ENCODE data around the gene GFI1B. TPM values are rescaled to one million over a fixed set of nuclear protein-coding genes. Genes with fewer than 3 reads are reported as not detected.
"Not testable (repeated sequence)": the region's sequence is repeated elsewhere in the genome, so short reads cannot be mapped to it uniquely, and the experiment has no call there.

GFI1B gene
- polyA plus RNA-seq, 1 donor from 2014 or later: 0.74 TPM

DNA sequence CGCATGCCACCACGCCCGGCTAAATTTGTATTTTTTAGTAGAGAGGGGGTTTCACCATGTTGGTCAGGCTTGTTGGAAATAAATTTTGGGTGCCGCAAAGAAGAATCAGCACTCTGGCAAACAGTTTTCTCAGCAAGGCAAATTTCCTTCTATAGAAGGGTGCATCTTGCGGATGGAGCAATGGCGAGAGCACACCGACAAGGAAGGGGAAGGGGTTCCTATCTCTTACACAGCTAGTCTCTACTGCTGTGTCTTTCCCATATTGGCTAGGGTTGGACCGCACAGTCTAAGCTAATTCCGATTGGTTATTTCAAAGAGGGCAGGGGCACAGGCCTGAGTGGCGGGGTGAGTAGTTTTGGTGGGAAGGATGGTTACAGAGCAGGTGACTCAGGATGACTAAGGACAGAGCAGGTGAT is 53.0 kb downstream of the GFI1B start:
- H3K27me3 Mint-ChIP-seq: peaks cover 2% of the 10 kb centered on the region
- peaks cover 2% of the 10 kb centered on the region for H3K36me3 Mint-ChIP-seq
- H3K27ac Mint-ChIP-seq: peak overlapping the region; percentile 98
- peak overlapping the region; percentile 99 to 100 (median 100) for H3K4me3 Mint-ChIP-seq
- H3K4me1 Mint-ChIP-seq: peaks cover 20 to 39% (median 33%) of the 10 kb centered on the region in 3 donors
- H3K9me3 Mint-ChIP-seq: no peaks in the 10 kb centered on the region

DNA sequence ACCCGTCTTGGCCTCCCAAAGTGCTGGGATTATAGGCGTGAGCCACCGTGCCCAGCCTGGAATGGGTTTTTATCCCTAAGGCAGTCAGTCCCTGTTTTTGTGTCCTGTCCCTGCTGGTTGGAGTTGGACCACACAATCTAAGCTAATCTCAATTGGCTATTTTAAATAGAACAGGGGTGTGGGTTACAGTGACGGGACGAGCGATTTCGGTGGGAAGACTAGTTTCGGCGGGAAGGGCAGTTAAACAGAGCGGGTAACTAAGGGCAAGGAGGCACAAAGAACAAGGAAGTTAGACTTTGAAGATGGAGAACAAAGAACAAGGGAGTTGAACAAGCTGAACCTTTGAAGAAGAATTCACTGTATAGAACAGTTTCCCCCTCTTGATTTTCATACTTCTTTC is 53.7 kb downstream of the GFI1B start:
- Mint-ChIP-seq H3K4me3 (peak overlapping the region; percentile 99 to 100 (median 100)), H3K4me1 (peaks cover 20 to 39% (median 34%) of the 10 kb centered on the region in 3 donors), H3K9me3 (no peaks in the 10 kb centered on the region), H3K27me3 (peaks cover 2% of the 10 kb centered on the region), H3K36me3 (peaks cover 2% of the 10 kb centered on the region), H3K27ac (peak overlapping the region in 2 of 3 donors; percentile 68 to 98)

- Mint-ChIP-seq H3K27ac (no peak overlapping the region), H3K9me3 (no peaks in the 10 kb centered on the region), H3K4me1 (peaks cover 10 to 40% (median 36%) of the 10 kb centered on the region in 3 donors), H3K36me3 (no peaks in the 10 kb centered on the region), H3K4me3 (peak overlapping the region in 1 of 4 donors; percentile 53), H3K27me3 (peaks cover under 1% of the 10 kb centered on the region)
These were observed 57.2 kb downstream of the GFI1B start for GRCh38 chr9:133035669-133036068.

DNA sequence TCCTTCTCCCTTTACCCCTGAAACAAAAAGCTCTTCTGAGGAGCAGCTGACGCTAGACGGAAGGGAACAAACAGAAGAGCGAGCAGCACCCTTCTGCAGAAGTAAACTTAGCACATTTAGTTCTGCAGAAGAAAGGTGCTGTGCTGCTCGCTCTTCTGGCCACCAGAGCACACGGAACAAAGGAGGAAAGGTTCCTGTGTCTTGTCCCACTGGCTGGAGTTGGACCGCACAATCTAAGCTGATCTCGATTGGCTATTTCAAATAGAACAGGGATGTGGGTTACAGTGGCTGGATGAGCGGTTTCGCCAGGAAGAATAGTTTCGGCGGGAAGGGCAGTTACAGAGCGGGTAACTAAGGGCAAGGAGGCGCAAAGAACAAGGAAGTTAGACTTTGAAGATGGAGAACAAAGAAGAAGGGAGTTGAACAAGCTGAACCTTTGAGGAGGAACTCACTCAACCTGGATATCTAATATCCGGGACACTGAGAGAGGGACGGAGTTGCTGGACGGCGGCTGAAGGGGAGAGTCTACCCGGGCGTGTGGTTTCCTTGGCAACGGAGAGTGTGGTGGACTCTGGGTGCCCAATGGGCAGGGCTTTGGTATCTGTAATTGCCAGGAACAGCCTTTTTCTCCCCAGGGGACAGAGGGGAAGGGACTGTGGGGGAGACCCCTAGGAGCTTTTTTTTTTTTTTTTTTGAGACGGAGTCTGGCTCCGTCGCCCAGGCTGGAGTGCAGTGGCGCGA is 59.5 kb downstream of the GFI1B start:
- peaks cover 1 to 23% (median 14%) of the 10 kb centered on the region in 3 donors for H3K4me1 Mint-ChIP-seq
- H3K27ac Mint-ChIP-seq: no peak overlapping the region
- no peaks in the 10 kb centered on the region for H3K27me3 Mint-ChIP-seq

DNA sequence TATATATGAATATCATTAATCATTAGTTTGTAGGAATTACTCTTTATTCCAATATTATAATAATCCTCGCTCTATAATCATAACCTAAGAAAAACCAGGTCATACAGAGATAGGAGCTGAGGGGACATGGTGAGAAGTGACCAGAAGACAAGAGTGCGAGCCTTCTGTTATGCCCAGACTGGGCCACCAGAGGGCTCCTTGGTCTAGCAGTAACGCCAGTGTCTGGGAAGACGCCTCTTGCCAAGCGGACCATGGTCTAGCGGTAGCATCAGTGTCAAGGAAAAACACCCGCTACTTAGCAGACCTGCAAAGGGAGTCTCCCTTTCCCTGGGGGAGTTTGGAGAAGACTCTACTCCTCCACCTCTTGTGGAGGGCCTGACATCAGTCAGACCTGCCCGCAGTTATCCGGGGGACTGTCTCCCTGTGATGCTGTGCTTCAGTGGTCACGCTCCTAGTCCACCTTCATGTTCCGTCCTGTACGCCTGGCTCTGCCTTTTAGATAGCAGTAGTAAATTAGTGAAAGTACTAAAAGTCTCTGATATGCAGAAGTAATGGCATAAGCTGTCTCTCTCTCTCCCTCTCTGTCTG is 62.5 kb downstream of the GFI1B start:
- not testable (repeated sequence) for H3K27me3 Mint-ChIP-seq, H3K9me3 Mint-ChIP-seq, H3K36me3 Mint-ChIP-seq, H3K4me3 Mint-ChIP-seq
- Mint-ChIP-seq H3K27ac (peak overlapping the region in 1 of 3 donors; percentile 57), H3K4me1 (peaks cover 1 to 12% (median 10%) of the 10 kb centered on the region in 3 donors)

More for the DNA sequence above, 59.5 kb downstream of the GFI1B start:
- Mint-ChIP-seq H3K4me3 (no peak overlapping the region), H3K36me3 (no peaks in the 10 kb centered on the region), H3K9me3 (no peaks in the 10 kb centered on the region)

Other genes starting within 250 kb of the GFI1B start
- 11.8 TPM for gene AK8, start 100.4 kb upstream of the GFI1B start, polyA plus RNA-seq
- gene SPACA9, start 99.8 kb upstream of the GFI1B start, polyA plus RNA-seq: 4.6 TPM
- 8.9 TPM for gene TSC1, start 34.1 kb upstream of the GFI1B start, polyA plus RNA-seq
- 34.5 TPM for gene GTF3C5, start 52.3 kb downstream of the GFI1B start, polyA plus RNA-seq
- not detected for gene CEL, start 83.3 kb downstream of the GFI1B start, polyA plus RNA-seq
- gene RALGDS, start 142.5 kb downstream of the GFI1B start, polyA plus RNA-seq: 16.9 TPM
- gene GBGT1, start 185.2 kb downstream of the GFI1B start, polyA plus RNA-seq: 1.7 TPM
- gene OBP2B, start 230.6 kb downstream of the GFI1B start, polyA plus RNA-seq: not detected